Smooth muscle cell (in vitro differentiated cells): ENCODE measurements around the gene SIX2. TPM values are rescaled to one million over a fixed set of nuclear protein-coding genes. Genes with fewer than 3 reads are reported as not detected.

Experiments used
- DNase-seq: peaks from one replicate; lab custom pipeline; 2025; ENCODE audit not compliant: unreplicated experiment; lab: John Stamatoyannopoulos, UW
- H2AFZ ChIP-seq: fragments of 200-600 bp; sonication (generic); 2 replicates; pipeline ENCODE4 v1.6.0; 2016; ENCODE audit warnings: antibody characterized with exemption, low read depth, mild to moderate bottlenecking
- H3F3A ChIP-seq: fragments of 200-600 bp; sonication (generic); 2 replicates; pipeline ENCODE4 v1.6.0; 2017; ENCODE audit warnings: antibody characterized with exemption, low read depth
- H3K27ac ChIP-seq: fragments of 200-600 bp; sonication (generic); 2 replicates; pipeline ENCODE4 v1.5.1; 2016; ENCODE audit warnings: low read depth, mild to moderate bottlenecking
- H3K27me3 ChIP-seq: fragments of 200-600 bp; sonication (generic); 2 replicates; pipeline ENCODE4 v1.6.1; 2016; ENCODE audit warnings: low read depth, mild to moderate bottlenecking
- H3K36me3 ChIP-seq: fragments of 200-600 bp; sonication (generic); 2 replicates; pipeline ENCODE4 v1.5.1; 2016; ENCODE audit warnings: low read depth
- H3K4me1 ChIP-seq: fragments of 200-600 bp; sonication (generic); 2 replicates; pipeline ENCODE4 v1.5.1; 2016; ENCODE audit warnings: low read depth
- H3K4me2 ChIP-seq: fragments of 200-600 bp; sonication (generic); 2 replicates; pipeline ENCODE4 v1.6.0; 2016; ENCODE audit warnings: mild to moderate bottlenecking
- H3K4me3 ChIP-seq: fragments of 200-600 bp; sonication (generic); 2 replicates; pipeline ENCODE4 v1.5.1; 2016; ENCODE audit warnings: mild to moderate bottlenecking
- H3K79me2 ChIP-seq: fragments of 200-600 bp; sonication (generic); 2 replicates; pipeline ENCODE4 v1.6.0; 2016; ENCODE audit warnings: low read depth, mild to moderate bottlenecking
- H3K9ac ChIP-seq: fragments of 200-600 bp; sonication (generic); 2 replicates; pipeline ENCODE4 v1.6.0; 2016; ENCODE audit warnings: low read depth
- H3K9me3 ChIP-seq: fragments of 200-600 bp; sonication (generic); replicated peaks from 2 replicates; pipeline ENCODE4 v1.5.1; 2016; ENCODE audit warnings: low read depth
- H4K20me1 ChIP-seq: fragments of 200-600 bp; sonication (generic); 2 replicates; pipeline ENCODE4 v1.6.0; 2016; ENCODE audit warnings: low read depth
- CTCF ChIP-seq: fragments of 200-600 bp; sonication (generic); IDR thresholded peaks from 2 replicates; pipeline ENCODE4 v1.5.1; 2017; ENCODE audit warnings: borderline replicate concordance, mild to moderate bottlenecking, antibody characterized with exemption; ENCODE audit not compliant: insufficient read depth, poor library complexity, severe bottlenecking
- WGBS: methylation state at CpG from one replicate; pipeline ENCODE4 v1.1.7; 2016; ENCODE audit warnings: low lambda C conversion rate; 5-methylcytosine and 5-hydroxymethylcytosine counted together
- polyA plus RNA-seq: library from polyadenylated mRNA; unstranded; fragments of >200 nt; fragmentation: Nextera tagmentation; extraction: Ambion mirVana; gene quantifications from 2 replicates; pipeline ENCODE4 v1.2.1, GENCODE V29; 2016
- total RNA-seq: library from RNA; depleted of rRNA; stranded (reverse); fragments of >200 nt; gene quantifications from 2 replicates; pipeline ENCODE4 v1.2.3, GENCODE V29; 2014

Gene SIX2
- total and polyA plus RNA-seq, 2 experiments from 2014 or later: 0.18 TPM; not detected in 1

DNA sequence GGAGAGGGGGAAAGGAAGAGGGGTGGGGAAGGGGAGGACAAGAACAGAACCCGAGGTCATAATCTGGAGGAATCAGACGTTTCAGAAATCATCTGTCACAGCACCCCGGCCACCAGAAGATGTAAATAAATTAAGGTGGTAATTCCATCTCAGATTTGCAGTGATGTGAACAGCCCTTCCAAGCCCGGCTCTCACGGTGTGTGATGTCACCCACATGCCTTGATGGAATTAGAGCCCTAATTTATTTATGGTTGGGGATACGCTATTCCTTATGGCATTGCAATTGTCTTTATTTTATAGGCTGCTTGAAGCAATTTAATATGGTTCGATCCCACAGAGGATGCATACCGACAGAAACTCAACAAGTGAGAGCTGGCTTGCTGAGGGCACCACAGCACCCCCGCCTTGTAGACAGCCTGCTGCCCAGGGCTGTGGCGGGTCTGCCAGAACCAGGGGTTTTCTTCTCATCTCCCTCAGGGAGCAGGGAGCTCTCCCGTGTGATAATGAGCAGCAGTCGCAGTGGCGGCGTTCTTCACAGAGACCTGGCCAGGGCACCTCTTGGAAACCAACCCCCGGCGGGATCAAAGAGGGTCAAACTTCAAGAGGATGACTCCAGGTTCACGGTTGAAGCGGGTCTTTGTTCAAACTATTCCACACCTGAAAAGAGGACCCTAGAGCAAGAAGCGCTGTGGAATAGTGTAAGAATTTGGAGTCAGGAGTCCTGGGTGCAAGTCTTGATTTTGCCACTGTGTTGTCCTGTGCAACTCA is 40.5 kb upstream of the SIX2 start:
- Histone ChIP-seq H3K9me3 (no peaks in the 10 kb centered on the region), H3K4me2 (no peak overlapping the region), H3K27me3 (peaks cover 16% of the 10 kb centered on the region), H2AFZ (no peak overlapping the region), H4K20me1 (no peaks in the 10 kb centered on the region), H3K4me1 (no peaks in the 10 kb centered on the region), H3K27ac (no peak overlapping the region), H3K4me3 (no peak overlapping the region), H3K36me3 (no peaks in the 10 kb centered on the region), H3F3A (no peaks in the 10 kb centered on the region), H3K79me2 (no peaks in the 10 kb centered on the region), H3K9ac (no peak overlapping the region)
- no peak for TF ChIP-seq CTCF
- 92% methylated on average over 19 of the region's 19 CpGs for WGBS
- DNase-seq: no peak

DNA sequence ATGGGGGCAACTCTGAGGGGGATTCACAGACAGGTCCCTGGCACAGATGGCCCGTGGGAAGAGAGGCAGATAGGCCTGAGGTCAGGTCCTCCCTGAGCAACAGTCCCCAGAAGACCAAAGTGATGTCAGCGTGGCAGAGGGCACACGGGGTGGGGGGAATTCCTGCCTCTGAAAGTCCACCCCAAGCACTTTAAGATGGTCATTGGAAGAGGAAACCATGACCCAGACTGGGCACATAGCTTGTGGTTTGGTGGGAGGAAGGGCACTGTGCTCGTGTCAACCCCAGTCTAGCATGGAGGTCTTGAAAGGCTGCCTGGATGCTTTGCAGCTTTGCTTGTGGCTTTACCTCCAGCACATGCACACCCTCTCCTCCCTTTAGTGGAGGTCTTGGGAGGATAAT is 38.0 kb upstream of the SIX2 start:
- Histone ChIP-seq H3F3A (no peaks in the 10 kb centered on the region), H3K79me2 (no peaks in the 10 kb centered on the region), H4K20me1 (no peaks in the 10 kb centered on the region), H3K4me1 (no peaks in the 10 kb centered on the region), H3K36me3 (no peaks in the 10 kb centered on the region), H3K9ac (no peak overlapping the region), H3K4me2 (no peak overlapping the region), H2AFZ (no peak overlapping the region), H3K9me3 (no peaks in the 10 kb centered on the region), H3K27ac (no peak overlapping the region), H3K27me3 (peaks cover 38% of the 10 kb centered on the region), H3K4me3 (no peak overlapping the region)
- no peak for TF ChIP-seq CTCF
- DNase-seq: no peak
- WGBS: 83% methylated on average over 4 of the region's 4 CpGs

- no peaks in the 10 kb centered on the region for H3K79me2 ChIP-seq
- no peak for TF ChIP-seq CTCF
- 88% methylated on average over 1 of the region's 1 CpG for WGBS
These were observed 37.5 kb upstream of the SIX2 start for GRCh38 chr2:45046786-45047185.

DNA sequence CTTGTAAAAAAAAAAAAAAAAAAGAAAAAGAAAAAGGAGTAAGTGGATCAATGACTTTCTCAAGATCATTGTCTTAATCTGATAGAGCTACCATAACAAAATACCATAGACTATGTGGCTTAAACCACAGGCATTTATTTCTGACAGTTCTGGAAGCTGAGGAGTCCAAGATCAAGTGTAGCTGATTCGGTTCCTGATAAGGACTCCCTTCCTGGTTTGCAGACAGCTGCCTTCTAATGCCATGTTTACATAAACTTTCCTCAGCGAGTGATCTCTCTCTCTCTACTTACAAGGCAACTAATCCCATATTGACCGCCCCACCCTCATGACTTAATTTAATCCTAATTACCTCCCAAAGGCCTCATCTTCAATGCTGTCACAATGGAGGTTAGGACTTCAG is 36.5 kb upstream of the SIX2 start:
- 60% methylated on average over 3 of the region's 3 CpGs for WGBS
- peaks cover 48% of the 10 kb centered on the region for H3K27me3 ChIP-seq

More at GRCh38 chr2:45046786-45047185, 37.5 kb upstream of the SIX2 start:
- Histone ChIP-seq H4K20me1 (no peaks in the 10 kb centered on the region), H3K27me3 (peaks cover 43% of the 10 kb centered on the region), H3K4me1 (no peaks in the 10 kb centered on the region), H3K36me3 (no peaks in the 10 kb centered on the region), H3F3A (no peaks in the 10 kb centered on the region), H3K27ac (no peak overlapping the region), H2AFZ (no peak overlapping the region), H3K9me3 (no peaks in the 10 kb centered on the region), H3K4me3 (no peak overlapping the region), H3K4me2 (no peak overlapping the region), H3K9ac (no peak overlapping the region)
- DNase-seq: no peak

More for the DNA sequence above, 36.5 kb upstream of the SIX2 start:
- no peak for TF ChIP-seq CTCF
- Histone ChIP-seq H3K27ac (no peak overlapping the region), H3K9me3 (no peaks in the 10 kb centered on the region), H3K9ac (no peak overlapping the region), H3F3A (no peaks in the 10 kb centered on the region), H3K79me2 (no peaks in the 10 kb centered on the region), H3K4me1 (no peaks in the 10 kb centered on the region), H3K4me3 (no peak overlapping the region), H2AFZ (no peak overlapping the region), H3K36me3 (no peaks in the 10 kb centered on the region), H3K4me2 (no peak overlapping the region), H4K20me1 (no peaks in the 10 kb centered on the region)
- DNase-seq: no peak
